Endothelial cell of hepatic sinusoid (primary cell): ENCODE results near the gene YEATS4.

Source experiments
- in situ Hi-C: cut with HindIII; loops from 2 replicates; pipeline ENCODE4 v1.10.0; 2017; ENCODE audit warnings: low sequenced_read_pairs

Gene YEATS4

DNA sequence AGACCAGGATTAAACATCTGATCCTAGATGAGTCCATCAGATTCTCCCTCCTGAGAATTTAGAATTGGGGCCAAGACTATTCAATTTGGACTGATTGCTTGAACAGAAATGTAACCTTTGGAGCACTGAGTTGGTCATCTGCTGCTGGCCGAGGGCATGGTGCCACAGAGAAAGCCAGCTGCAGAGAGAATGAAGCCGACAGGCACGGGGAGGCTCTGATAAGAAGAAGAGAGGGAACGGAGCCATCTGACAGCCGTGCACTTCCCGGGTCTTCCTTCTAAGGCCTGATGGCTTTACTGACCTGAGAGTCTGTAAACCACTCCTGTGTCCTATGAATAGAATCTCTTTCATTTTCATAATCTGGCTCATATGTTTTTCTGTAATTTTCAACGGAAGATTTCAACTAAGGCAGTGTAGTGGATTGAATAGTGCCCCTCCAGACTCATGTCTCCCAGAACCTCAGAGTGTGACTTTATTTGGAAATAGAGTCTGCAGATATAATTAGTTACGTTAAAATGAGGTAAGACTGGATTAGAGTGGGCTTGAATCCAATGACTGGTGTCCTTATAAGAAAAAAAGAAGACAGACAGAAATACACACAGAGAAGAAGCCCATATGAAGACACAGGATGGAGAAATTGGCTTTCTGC lies 71.5 kb downstream of the YEATS4 start:
- in situ Hi-C loops = no loop called here

- in situ Hi-C loops = no loop called here
These were observed 72.2 kb downstream of the YEATS4 start for GRCh38 chr12:69431591-69432222.

GRCh38 chr12:69433653-69434052 lies 74.1 kb downstream of the YEATS4 start:
- in situ Hi-C loops = no loop called here

DNA sequence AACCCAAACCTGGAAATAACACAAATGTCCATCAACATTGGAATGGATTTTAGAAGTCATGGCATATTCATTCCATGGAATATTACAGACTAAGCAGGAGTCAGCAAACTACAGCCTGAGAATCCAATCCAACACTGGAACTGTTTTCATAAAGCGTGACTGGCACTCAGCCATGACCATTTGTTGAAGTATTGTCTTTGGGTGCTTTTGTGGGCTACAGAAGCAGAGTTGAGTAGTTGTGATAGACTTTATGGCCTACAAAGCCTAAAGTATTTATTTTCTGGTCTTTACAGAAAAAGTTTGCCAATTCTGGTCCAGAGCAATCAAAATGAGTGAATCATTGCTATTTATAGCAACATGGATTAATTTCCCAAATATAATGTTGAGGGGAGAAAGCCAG lies 76.1 kb downstream of the YEATS4 start:
- in situ Hi-C loops = no loop called here

DNA sequence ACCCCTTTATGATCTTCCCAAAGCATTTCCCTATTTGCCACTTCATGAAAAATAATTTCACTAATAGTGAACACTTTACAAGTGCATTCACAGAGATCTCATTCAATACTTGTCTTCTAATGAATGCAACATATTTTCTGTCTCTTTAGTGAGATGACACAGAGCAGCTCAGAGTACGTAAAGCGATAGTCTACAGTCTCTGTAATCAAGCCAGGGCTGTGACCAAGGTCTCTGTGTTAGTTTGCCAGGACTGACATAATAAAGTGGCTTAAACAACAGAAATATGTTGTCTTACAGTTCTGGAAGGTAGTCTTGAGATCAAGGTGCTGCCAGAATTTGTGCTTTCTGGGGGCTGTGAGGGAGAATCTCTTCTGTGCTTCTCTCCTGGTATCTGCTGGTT lies 77.5 kb downstream of the YEATS4 start:
- in situ Hi-C loops = no loop called here

GRCh38 chr12:69438539-69438938 lies 79.0 kb downstream of the YEATS4 start:
- in situ Hi-C loops = no loop called here

- in situ Hi-C loops = no loop called here
These were observed 80.5 kb downstream of the YEATS4 start for GRCh38 chr12:69440016-69440415.
